ENCODE measurements around the gene A4GALT.

- TF ChIP-seq POLR2AphosphoS5 (IDR thresholded peaks at IDR 0.05; ENCODE audit: low read depth, low read length), result no peak
- TF ChIP-seq, protein P1, sequence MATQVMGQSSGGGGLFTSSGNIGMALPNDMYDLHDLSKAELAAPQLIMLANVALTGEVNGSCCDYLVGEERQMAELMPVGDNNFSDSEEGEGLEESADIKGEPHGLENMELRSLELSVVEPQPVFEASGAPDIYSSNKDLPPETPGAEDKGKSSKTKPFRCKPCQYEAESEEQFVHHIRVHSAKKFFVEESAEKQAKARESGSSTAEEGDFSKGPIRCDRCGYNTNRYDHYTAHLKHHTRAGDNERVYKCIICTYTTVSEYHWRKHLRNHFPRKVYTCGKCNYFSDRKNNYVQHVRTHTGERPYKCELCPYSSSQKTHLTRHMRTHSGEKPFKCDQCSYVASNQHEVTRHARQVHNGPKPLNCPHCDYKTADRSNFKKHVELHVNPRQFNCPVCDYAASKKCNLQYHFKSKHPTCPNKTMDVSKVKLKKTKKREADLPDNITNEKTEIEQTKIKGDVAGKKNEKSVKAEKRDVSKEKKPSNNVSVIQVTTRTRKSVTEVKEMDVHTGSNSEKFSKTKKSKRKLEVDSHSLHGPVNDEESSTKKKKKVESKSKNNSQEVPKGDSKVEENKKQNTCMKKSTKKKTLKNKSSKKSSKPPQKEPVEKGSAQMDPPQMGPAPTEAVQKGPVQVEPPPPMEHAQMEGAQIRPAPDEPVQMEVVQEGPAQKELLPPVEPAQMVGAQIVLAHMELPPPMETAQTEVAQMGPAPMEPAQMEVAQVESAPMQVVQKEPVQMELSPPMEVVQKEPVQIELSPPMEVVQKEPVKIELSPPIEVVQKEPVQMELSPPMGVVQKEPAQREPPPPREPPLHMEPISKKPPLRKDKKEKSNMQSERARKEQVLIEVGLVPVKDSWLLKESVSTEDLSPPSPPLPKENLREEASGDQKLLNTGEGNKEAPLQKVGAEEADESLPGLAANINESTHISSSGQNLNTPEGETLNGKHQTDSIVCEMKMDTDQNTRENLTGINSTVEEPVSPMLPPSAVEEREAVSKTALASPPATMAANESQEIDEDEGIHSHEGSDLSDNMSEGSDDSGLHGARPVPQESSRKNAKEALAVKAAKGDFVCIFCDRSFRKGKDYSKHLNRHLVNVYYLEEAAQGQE (IDR thresholded peaks at IDR 0.05; ENCODE audit: insufficient read depth in 1 of 2, low read depth in 2 of 2, low read length in 2 of 2), result no peak
Observed at GRCh38 chr22:42645341-42645937, 75.2 kb downstream of the A4GALT start.
